ENCODE measurements around the gene CDK6.

The CDK6 gene

GRCh38 chr7:92802406-92802805 lies 34.0 kb downstream of the CDK6 start:
- DNase-seq (ENCODE audit: low spot score) = no peak

GRCh38 chr7:92799446-92800211 lies 36.7 kb downstream of the CDK6 start:
- DNase-seq (ENCODE audit: low spot score) = no peak
- TF ChIP-seq CTCF (IDR thresholded peaks at IDR 0.05; ENCODE audit: extremely low read depth, missing control alignments) = no peak

More at GRCh38 chr7:92802406-92802805, 34.0 kb downstream of the CDK6 start:
- TF ChIP-seq CTCF (IDR thresholded peaks at IDR 0.05; ENCODE audit: extremely low read depth, missing control alignments) = no peak

- TF ChIP-seq CTCF (IDR thresholded peaks at IDR 0.05; ENCODE audit: extremely low read depth, missing control alignments) = no peak
- no peak for DNase-seq (ENCODE audit: low spot score)
Measured at GRCh38 chr7:92798517-92799249, 37.7 kb downstream of the CDK6 start.

GRCh38 chr7:92797693-92798092 lies 38.7 kb downstream of the CDK6 start:
- no peak for DNase-seq (ENCODE audit: low spot score)
- TF ChIP-seq CTCF (IDR thresholded peaks at IDR 0.05; ENCODE audit: extremely low read depth, missing control alignments) = no peak

GRCh38 chr7:92797284-92797683 lies 39.1 kb downstream of the CDK6 start:
- TF ChIP-seq CTCF (IDR thresholded peaks at IDR 0.05; ENCODE audit: extremely low read depth, missing control alignments) = no peak

GRCh38 chr7:92794831-92795230 lies 41.5 kb downstream of the CDK6 start:
- TF ChIP-seq CTCF (IDR thresholded peaks at IDR 0.05; ENCODE audit: extremely low read depth, missing control alignments) = no peak
- DNase-seq (ENCODE audit: low spot score) = no peak

More at GRCh38 chr7:92797284-92797683, 39.1 kb downstream of the CDK6 start:
- DNase-seq (ENCODE audit: low spot score) = no peak

GRCh38 chr7:92794391-92794790 lies 42.0 kb downstream of the CDK6 start:
- no peak for TF ChIP-seq CTCF (IDR thresholded peaks at IDR 0.05; ENCODE audit: extremely low read depth, missing control alignments)
- no peak for DNase-seq (ENCODE audit: low spot score)

All from GM20000 (cell line).